DND-41 (cell line): ENCODE data around the gene EFHC2.

Experiments
- ATAC-seq: fragments of 200-7000 bp; cut with Tn5 transposase; 3 replicates; pipeline ENCODE4 v1.9.1; 2021; ENCODE audit warnings: low read depth; ENCODE audit not compliant: insufficient read depth
- DNase-seq: peaks from one replicate; pipeline ENCODE4 v3.0.0-alpha.2; 2020
- H2AFZ ChIP-seq: 2 replicates; pipeline ENCODE4 v1.6.0; 2012; ENCODE audit warnings: low read depth, low read length
- H3K27ac ChIP-seq: 2 replicates; pipeline ENCODE4 v1.5.1; 2012; ENCODE audit warnings: low read length, inconsistent platforms
- H3K27me3 ChIP-seq: fragments of 200-600 bp; sonication (generic); 2 replicates; pipeline ENCODE4 v1.6.0; 2012; ENCODE audit warnings: low read length, mild to moderate bottlenecking, inconsistent platforms; ENCODE audit not compliant: insufficient read depth, poor library complexity
- H3K36me3 ChIP-seq: 2 replicates; pipeline ENCODE4 v1.5.1; 2012; ENCODE audit warnings: low read length, inconsistent platforms; ENCODE audit not compliant: insufficient read depth
- H3K4me1 ChIP-seq: 2 replicates; pipeline ENCODE4 v1.5.1; 2012; ENCODE audit warnings: mild to moderate bottlenecking, low read length; ENCODE audit not compliant: insufficient read depth
- H3K4me2 ChIP-seq: 2 replicates; pipeline ENCODE4 v1.6.0; 2012; ENCODE audit warnings: mild to moderate bottlenecking, moderate library complexity, low read length, inconsistent platforms; ENCODE audit not compliant: insufficient read depth
- H3K4me3 ChIP-seq, 2 experiments: fragments of 200-600 bp in 1 of 2; shearing (Covaris generic) in 1 of 2; 2 replicates each; pipeline ENCODE4 v1.5.1; 2012 to 2016; ENCODE audit warnings: inconsistent platforms in 2 of 2, low read length in 2 of 2, mild to moderate bottlenecking in 2 of 2, low read depth in 1 of 2, moderate library complexity in 1 of 2
- H3K79me2 ChIP-seq: 2 replicates; pipeline ENCODE4 v1.6.0; 2012; ENCODE audit warnings: low read length, inconsistent platforms; ENCODE audit not compliant: insufficient read depth
- H3K9ac ChIP-seq: 2 replicates; pipeline ENCODE4 v1.6.0; 2012; ENCODE audit warnings: low read depth, mild to moderate bottlenecking, inconsistent platforms, low read length, moderate library complexity
- H3K9me3 ChIP-seq: 2 replicates; pipeline ENCODE4 v1.5.1; 2012; ENCODE audit warnings: low read length, moderate library complexity, mild to moderate bottlenecking, inconsistent platforms; ENCODE audit not compliant: insufficient read depth, severe bottlenecking
- H4K20me1 ChIP-seq: 2 replicates; pipeline ENCODE4 v1.6.0; 2012; ENCODE audit warnings: low read length; ENCODE audit not compliant: insufficient read depth
- EZH2 ChIP-seq: IDR thresholded peaks from 3 replicates; pipeline ENCODE4 v1.6.1; 2012; ENCODE audit warnings: borderline replicate concordance, low read depth, mild to moderate bottlenecking, moderate library complexity, low read length, inconsistent platforms; ENCODE audit not compliant: severe bottlenecking
- TF ChIP-seq, protein P1 (sequence below): IDR thresholded peaks from 2 replicates; pipeline ENCODE4 v1.5.1; 2012; ENCODE audit warnings: borderline replicate concordance, low read length, moderate library complexity, mild to moderate bottlenecking; ENCODE audit not compliant: poor library complexity, severe bottlenecking; ENCODE audit errors: extremely low read depth

The EFHC2 gene

DNA sequence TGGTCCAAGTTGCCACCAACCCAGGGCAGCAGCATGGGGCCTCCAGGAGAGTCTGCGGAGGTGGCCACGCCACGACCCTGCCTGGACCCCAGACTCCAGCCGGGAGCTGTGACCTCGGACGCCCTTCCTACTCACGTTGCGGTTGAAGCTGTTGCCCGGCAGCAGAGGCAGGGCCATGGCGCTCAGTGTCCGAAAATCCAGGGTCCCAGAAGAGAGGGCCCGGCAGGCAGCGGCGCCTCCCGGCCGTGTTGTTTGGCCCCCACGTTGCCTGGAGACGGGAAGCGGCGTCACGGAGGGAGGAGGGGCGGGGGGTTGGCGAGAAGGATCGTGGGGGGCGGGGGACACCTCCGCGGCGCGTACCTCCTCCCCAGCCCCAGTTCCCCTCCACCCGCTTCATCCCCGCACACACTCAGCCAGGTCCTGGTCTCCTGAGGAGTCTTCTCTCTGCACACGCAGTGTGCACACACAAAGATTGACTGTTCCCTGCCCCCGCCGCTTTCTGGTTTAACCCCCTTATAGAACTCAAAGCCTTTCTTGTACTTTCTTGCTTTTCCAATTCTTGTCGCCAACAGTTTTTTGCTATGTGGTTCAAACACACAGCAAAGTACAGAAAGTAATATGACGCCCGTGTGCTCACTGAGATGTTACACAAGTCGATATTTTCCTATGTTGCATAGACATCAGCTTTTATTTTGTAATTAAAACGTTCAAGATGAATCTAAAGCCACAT, at the start of gene EFHC2:
TSS of gene EFHC2 (minus strand) at position 261 of the 730 bp plus-strand sequence. CDS start at position 177, 84 bp downstream.
- ATAC-seq (no peak), DNase-seq (no peak)
- no peak within 1 kb of the TSS for H2AFZ ChIP-seq
- H3K36me3 ChIP-seq, result no peaks in the 10 kb centered on the region
- H3K9me3 ChIP-seq, result no peaks in the 10 kb centered on the region
- H3K27ac ChIP-seq, result no peak within 1 kb of the TSS
- no peak within 1 kb of the TSS for H3K4me3 ChIP-seq
- no peaks in the 10 kb centered on the region for H3K27me3 ChIP-seq
- no peaks in the 10 kb centered on the region for H3K79me2 ChIP-seq
- H4K20me1 ChIP-seq, result no peaks in the 10 kb centered on the region
- H3K4me1 ChIP-seq, result no peaks in the 10 kb centered on the region
- H3K4me2 ChIP-seq, result no peak within 1 kb of the TSS
- TF ChIP-seq EZH2, result no peak
- TF ChIP-seq, protein P1, sequence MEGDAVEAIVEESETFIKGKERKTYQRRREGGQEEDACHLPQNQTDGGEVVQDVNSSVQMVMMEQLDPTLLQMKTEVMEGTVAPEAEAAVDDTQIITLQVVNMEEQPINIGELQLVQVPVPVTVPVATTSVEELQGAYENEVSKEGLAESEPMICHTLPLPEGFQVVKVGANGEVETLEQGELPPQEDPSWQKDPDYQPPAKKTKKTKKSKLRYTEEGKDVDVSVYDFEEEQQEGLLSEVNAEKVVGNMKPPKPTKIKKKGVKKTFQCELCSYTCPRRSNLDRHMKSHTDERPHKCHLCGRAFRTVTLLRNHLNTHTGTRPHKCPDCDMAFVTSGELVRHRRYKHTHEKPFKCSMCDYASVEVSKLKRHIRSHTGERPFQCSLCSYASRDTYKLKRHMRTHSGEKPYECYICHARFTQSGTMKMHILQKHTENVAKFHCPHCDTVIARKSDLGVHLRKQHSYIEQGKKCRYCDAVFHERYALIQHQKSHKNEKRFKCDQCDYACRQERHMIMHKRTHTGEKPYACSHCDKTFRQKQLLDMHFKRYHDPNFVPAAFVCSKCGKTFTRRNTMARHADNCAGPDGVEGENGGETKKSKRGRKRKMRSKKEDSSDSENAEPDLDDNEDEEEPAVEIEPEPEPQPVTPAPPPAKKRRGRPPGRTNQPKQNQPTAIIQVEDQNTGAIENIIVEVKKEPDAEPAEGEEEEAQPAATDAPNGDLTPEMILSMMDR, result no peak
- no peak within 1 kb of the TSS for H3K9ac ChIP-seq

DNA sequence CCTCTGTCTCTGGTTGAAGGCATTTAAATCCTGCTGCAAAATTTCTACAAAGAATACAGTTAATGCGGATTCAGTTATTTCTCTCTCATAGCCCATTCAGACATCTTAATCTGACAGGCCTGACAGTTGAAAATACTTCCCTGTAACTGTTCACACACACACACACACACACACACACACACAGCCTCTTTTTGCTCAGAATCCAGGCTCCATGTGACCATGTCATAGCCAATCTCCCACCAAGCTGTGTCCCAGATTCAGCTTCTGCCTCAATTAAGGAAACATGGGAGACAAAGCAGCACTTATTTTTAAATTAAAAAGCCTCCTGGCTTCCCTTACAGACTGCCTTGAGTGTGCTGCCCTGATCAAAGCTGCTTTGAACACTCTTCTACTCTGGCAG, 49.3 kb upstream of the EFHC2 start:
- H3K79me2 ChIP-seq, result no peaks in the 10 kb centered on the region
- H3K4me1 ChIP-seq, result no peaks in the 10 kb centered on the region
- no peak overlapping the region for H3K9ac ChIP-seq
- no peaks in the 10 kb centered on the region for H3K36me3 ChIP-seq
- H3K27me3 ChIP-seq, result no peaks in the 10 kb centered on the region
- no peak for TF ChIP-seq EZH2
- TF ChIP-seq, protein P1, result no peak
- H3K27ac ChIP-seq, result no peak overlapping the region
- ATAC-seq (no peak), DNase-seq (no peak)
- H3K4me2 ChIP-seq, result no peak overlapping the region
- no peak overlapping the region for H2AFZ ChIP-seq
- H4K20me1 ChIP-seq, result no peaks in the 10 kb centered on the region
- H3K4me3 ChIP-seq, result no peak overlapping the region
- no peaks in the 10 kb centered on the region for H3K9me3 ChIP-seq

GRCh38 chrX:44384688-44385338, 41.3 kb upstream of the EFHC2 start:
- ATAC-seq, result no peak
- H3K4me1 ChIP-seq, result no peaks in the 10 kb centered on the region
- H3K9me3 ChIP-seq, result no peaks in the 10 kb centered on the region
- no peaks in the 10 kb centered on the region for H3K27me3 ChIP-seq
- no peak overlapping the region for H3K4me2 ChIP-seq
- TF ChIP-seq EZH2, result no peak
- TF ChIP-seq, protein P1, result no peak
- DNase-seq, result no peak
- H3K79me2 ChIP-seq, result no peaks in the 10 kb centered on the region
- H4K20me1 ChIP-seq, result no peaks in the 10 kb centered on the region
- no peak overlapping the region for H3K27ac ChIP-seq
- no peaks in the 10 kb centered on the region for H3K36me3 ChIP-seq
- H3K9ac ChIP-seq, result no peak overlapping the region
- no peak overlapping the region for H3K4me3 ChIP-seq
- no peak overlapping the region for H2AFZ ChIP-seq
